KMS-11 (cell line): ENCODE results near the gene BIK.

Source experiments
- H2AFZ ChIP-seq: fragments of 200-600 bp; sonication (generic); 2 replicates; pipeline ENCODE4 v1.6.1; 2016; ENCODE audit warnings: antibody characterized with exemption, mixed run types, low read depth
- H3K27ac ChIP-seq: fragments of 200-600 bp; sonication (generic); 2 replicates; pipeline ENCODE4 v1.6.1; 2016; ENCODE audit warnings: mild to moderate bottlenecking, mixed run types
- H3K27me3 ChIP-seq: fragments of 200-600 bp; sonication (generic); 2 replicates; pipeline ENCODE4 v1.6.1; 2017; ENCODE audit warnings: mild to moderate bottlenecking, low read depth, mixed run types, moderate library complexity; ENCODE audit not compliant: insufficient read depth
- H3K36me3 ChIP-seq: fragments of 200-600 bp; sonication (generic); 2 replicates; pipeline ENCODE4 v1.6.1; 2017; ENCODE audit warnings: mild to moderate bottlenecking, mixed run types; ENCODE audit not compliant: insufficient read depth
- H3K4me1 ChIP-seq: fragments of 200-600 bp; sonication (generic); 2 replicates; pipeline ENCODE4 v1.6.1; 2016; ENCODE audit warnings: mild to moderate bottlenecking, low read depth, mixed run types; ENCODE audit not compliant: poor library complexity, severe bottlenecking
- H3K4me2 ChIP-seq: fragments of 200-600 bp; sonication (generic); 2 replicates; pipeline ENCODE4 v1.7.0; 2016; ENCODE audit warnings: mild to moderate bottlenecking, mixed run types
- H3K4me3 ChIP-seq: fragments of 200-600 bp; sonication (generic); IDR thresholded peaks from 2 replicates; pipeline ENCODE4 v1.6.1; 2017; ENCODE audit warnings: low read depth, low read length, mixed read lengths; ENCODE audit not compliant: insufficient read depth
- H3K79me2 ChIP-seq: fragments of 200-600 bp; sonication (generic); 2 replicates; pipeline ENCODE4 v1.6.1; 2016; ENCODE audit warnings: low read depth, mixed run types; ENCODE audit not compliant: insufficient read depth
- H3K9ac ChIP-seq: fragments of 200-600 bp; sonication (generic); 2 replicates; pipeline ENCODE4 v1.6.1; 2016; ENCODE audit warnings: mild to moderate bottlenecking, mixed run types
- H4K20me1 ChIP-seq: fragments of 200-600 bp; sonication (generic); 2 replicates; pipeline ENCODE4 v1.6.1; 2016; ENCODE audit warnings: mild to moderate bottlenecking, mixed run types; ENCODE audit not compliant: insufficient read depth
- TF ChIP-seq, protein P1 (sequence below): fragments of 200-600 bp; sonication (generic); conservative IDR thresholded peaks from 2 replicates; pipeline ENCODE4 v1.6.1; 2017; ENCODE audit warnings: low read depth, mild to moderate bottlenecking, antibody characterized with exemption, low read length, moderate library complexity, mixed read lengths

The BIK gene

DNA sequence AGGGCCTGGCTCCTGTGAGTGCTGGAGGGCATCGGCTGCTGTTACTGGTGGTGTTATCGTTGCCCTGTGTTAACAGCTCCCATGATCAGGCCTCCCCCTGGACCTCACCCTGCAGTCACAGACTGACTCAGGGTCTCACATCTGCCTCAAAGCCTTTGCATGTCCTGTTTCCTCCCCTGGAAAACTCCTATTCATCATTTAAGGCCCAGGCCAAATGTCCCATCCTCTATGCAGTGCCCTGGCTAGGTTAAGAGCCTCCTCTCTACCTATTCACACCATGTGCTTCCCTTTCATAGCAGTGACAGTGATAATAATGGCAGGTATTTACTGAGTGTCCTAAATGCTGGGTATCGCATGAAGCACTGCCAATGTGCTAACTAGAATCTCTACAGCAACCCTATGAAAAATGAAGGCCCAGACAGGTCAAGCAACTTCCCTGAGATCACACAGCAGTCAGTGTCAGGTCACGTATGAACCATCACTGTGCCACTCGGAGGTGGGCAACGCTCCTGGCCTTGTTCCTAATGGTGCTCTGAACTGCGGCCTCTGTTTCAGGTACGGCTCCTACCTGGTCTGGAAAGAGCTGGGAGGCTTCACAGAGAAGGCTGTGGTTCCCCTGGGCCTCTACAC is 50.1 kb downstream of the BIK start:
- no peaks in the 10 kb centered on the region for H3K4me1 ChIP-seq
- H2AFZ ChIP-seq, result no peak overlapping the region
- H3K4me3 ChIP-seq, result no peak overlapping the region

DNA sequence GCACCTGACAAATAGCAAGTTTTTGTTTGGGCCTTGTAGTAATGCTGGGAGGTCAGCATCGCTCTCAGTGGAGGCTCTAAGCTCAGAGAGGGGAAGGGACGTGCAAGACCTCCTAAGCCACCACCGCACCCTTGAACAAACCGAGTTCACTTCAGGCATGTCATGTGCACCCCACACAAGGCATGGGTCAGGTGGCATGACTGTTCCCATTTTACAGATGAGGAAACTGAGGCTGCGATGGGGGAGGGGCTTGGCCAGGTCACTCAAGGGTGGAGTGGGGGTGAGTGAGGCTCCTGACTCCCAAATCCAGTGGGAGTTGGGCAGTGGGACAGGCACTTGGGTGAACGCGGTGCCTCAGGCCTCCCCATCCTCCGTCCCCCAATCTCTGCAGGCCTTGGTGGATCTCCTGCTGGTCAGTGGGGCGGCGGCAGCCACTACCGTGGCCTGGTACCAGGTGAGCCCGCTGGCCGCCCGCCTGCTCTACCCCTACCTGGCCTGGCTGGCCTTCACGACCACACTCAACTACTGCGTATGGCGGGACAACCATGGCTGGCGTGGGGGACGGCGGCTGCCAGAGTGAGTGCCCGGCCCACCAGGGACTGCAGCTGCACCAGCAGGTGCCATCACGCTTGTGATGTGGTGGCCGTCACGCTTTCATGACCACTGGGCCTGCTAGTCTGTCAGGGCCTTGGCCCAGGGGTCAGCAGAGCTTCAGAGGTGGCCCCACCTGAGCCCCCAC is 52.0 kb downstream of the BIK start:
- Histone ChIP-seq H4K20me1 (no peaks in the 10 kb centered on the region), H3K4me1 (no peaks in the 10 kb centered on the region)

More for the DNA sequence above, 50.1 kb downstream of the BIK start:
- H4K20me1 ChIP-seq, result no peaks in the 10 kb centered on the region
- no peaks in the 10 kb centered on the region for H3K36me3 ChIP-seq
- no peak overlapping the region for H3K27ac ChIP-seq
- no peaks in the 10 kb centered on the region for H3K27me3 ChIP-seq
- H3K79me2 ChIP-seq, result no peaks in the 10 kb centered on the region
- no peak overlapping the region for H3K4me2 ChIP-seq
- H3K9ac ChIP-seq, result no peak overlapping the region
- TF ChIP-seq, protein P1, sequence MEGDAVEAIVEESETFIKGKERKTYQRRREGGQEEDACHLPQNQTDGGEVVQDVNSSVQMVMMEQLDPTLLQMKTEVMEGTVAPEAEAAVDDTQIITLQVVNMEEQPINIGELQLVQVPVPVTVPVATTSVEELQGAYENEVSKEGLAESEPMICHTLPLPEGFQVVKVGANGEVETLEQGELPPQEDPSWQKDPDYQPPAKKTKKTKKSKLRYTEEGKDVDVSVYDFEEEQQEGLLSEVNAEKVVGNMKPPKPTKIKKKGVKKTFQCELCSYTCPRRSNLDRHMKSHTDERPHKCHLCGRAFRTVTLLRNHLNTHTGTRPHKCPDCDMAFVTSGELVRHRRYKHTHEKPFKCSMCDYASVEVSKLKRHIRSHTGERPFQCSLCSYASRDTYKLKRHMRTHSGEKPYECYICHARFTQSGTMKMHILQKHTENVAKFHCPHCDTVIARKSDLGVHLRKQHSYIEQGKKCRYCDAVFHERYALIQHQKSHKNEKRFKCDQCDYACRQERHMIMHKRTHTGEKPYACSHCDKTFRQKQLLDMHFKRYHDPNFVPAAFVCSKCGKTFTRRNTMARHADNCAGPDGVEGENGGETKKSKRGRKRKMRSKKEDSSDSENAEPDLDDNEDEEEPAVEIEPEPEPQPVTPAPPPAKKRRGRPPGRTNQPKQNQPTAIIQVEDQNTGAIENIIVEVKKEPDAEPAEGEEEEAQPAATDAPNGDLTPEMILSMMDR, result no peak

DNA sequence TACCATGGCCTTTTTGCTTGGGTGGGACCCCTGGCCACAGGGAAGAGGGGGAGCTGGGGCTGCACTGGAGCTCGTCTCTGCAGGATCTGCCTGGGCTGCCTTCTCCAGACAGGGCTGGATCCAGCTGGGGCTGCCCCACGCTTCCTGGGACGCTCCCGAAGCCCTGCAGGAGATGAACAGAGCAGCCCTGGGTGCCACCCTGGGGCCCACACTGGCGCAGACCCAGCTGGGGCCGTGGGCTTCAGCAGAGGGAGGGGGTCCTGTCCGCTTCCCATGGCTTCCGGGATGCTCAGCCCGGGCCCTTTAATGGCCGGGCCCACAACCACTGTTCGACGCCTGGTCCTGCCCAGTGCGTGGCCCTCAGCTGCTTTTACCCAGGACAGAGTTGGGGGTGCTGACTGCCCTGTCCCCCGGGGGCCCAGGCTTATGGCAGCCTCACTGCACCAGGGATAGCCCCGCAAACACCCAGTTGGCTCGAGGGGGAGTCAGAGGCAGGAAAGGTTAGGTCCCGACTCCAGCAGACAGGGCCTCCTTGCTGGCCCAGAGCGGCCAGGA is 52.8 kb downstream of the BIK start:
- no peak overlapping the region for H3K9ac ChIP-seq
- H3K4me2 ChIP-seq, result no peak overlapping the region
- TF ChIP-seq, protein P1, result no peak
- H3K27ac ChIP-seq, result no peak overlapping the region
- no peaks in the 10 kb centered on the region for H3K4me1 ChIP-seq
- H3K27me3 ChIP-seq, result no peaks in the 10 kb centered on the region
- no peaks in the 10 kb centered on the region for H3K36me3 ChIP-seq
- H2AFZ ChIP-seq, result no peak overlapping the region
- H4K20me1 ChIP-seq, result no peaks in the 10 kb centered on the region
- no peak overlapping the region for H3K4me3 ChIP-seq
- no peaks in the 10 kb centered on the region for H3K79me2 ChIP-seq

More for the DNA sequence above, 52.0 kb downstream of the BIK start:
- TF ChIP-seq, protein P1, result no peak
- H3K79me2 ChIP-seq, result no peaks in the 10 kb centered on the region
- H2AFZ ChIP-seq, result no peak overlapping the region
- H3K4me2 ChIP-seq, result no peak overlapping the region
- no peak overlapping the region for H3K27ac ChIP-seq
- H3K36me3 ChIP-seq, result no peaks in the 10 kb centered on the region
- H3K9ac ChIP-seq, result no peak overlapping the region
- H3K4me3 ChIP-seq, result no peak overlapping the region
- no peaks in the 10 kb centered on the region for H3K27me3 ChIP-seq

DNA sequence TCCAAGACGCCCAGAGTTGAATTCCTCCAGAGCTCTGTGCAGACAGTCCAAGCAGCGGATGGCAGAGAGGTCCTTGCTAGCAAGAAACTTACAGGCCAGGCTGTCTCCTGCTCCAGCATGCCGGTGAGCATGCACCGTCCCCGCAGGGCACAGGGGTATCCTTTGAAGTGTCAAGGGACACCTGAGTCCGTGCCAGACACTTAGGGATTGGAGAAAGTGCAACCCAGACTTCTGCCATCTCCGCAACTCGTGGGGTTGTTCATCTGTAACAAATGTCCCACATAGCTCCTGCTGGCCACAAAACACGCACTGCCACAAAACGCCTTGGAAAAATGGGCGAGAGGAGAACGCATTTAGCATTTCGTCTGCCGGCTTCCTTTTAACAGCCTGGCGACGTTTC is 54.1 kb downstream of the BIK start:
- Histone ChIP-seq H3K4me3 (no peak overlapping the region), H3K27me3 (no peaks in the 10 kb centered on the region), H3K4me1 (no peaks in the 10 kb centered on the region), H3K4me2 (no peak overlapping the region), H3K36me3 (no peaks in the 10 kb centered on the region), H4K20me1 (no peaks in the 10 kb centered on the region), H3K79me2 (no peaks in the 10 kb centered on the region), H3K27ac (no peak overlapping the region), H3K9ac (no peak overlapping the region), H2AFZ (no peak overlapping the region)
- TF ChIP-seq, protein P1, result no peak
